ENCODE results near the gene PCDHGA3.

GRCh38 chr5:141393267-141393666 lies 49.6 kb downstream of the PCDHGA3 start:
- no peak for TF ChIP-seq EZH2phosphoT487 (IDR thresholded peaks at IDR 0.05; ENCODE audit: insufficient read depth, low read depth)
- TF ChIP-seq EZH2 (IDR thresholded peaks at IDR 0.05; ENCODE audit: insufficient read depth, poor library complexity, severe bottlenecking) = no peak

Measured in GM23248 (cell line).